ENCODE data around the gene MS4A6E. TPM values are rescaled to one million over a fixed set of nuclear protein-coding genes. Genes with fewer than 3 reads are reported as not detected.

The MS4A6E gene
- total and polyA plus RNA-seq, 2 experiments from 2014 or later, result not detected

DNA sequence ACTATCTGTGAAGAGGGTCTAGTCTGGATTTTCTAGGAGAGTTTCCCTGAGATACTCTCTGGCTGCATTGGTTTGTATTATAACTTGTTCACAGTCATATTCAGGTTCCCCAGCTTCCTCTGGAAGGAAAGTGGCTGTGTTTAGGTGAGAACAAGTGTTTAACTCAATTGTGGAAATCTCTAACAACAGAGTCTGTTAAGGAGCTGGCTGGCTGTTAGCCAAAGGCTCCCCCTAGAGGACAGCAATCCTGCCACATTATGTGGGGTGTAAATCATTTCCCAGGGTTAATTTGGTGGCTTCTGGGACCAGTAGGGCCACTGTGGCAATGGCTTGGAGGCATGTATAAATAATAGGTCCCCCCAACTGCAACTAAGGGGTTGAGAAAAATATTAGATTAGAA is 18.4 kb downstream of the MS4A6E start:
- Histone ChIP-seq H3K4me3 (no peak overlapping the region), H3K4me1 (ENCODE audit: insufficient read depth) (no peaks in the 10 kb centered on the region), H3K4me2 (no peak overlapping the region), H3K27ac (ENCODE audit: low read depth) (no peak overlapping the region), H3K79me2 (replicated peaks; ENCODE audit: insufficient read depth) (no peaks in the 10 kb centered on the region), H2AFZ (no peak overlapping the region; the same call in 1 of the 2 replicates), H3K9me2 (ENCODE audit: insufficient read depth) (peaks cover 7% of the 10 kb centered on the region; the same call in 1 of the 2 replicates), H4K20me1 (replicated peaks; ENCODE audit: insufficient read depth) (no peaks in the 10 kb centered on the region), H3F3A (replicated peaks; ENCODE audit: low read depth) (no peaks in the 10 kb centered on the region), H3K27me3 (ENCODE audit: insufficient read depth) (no peaks in the 10 kb centered on the region), H3K36me3 (ENCODE audit: insufficient read depth) (no peaks in the 10 kb centered on the region)
- TF ChIP-seq EZH2 (IDR thresholded peaks at IDR 0.05; ENCODE audit: low read depth, unreplicated experiment) (no peak), JUNB (IDR thresholded peaks at IDR 0.05; ENCODE audit: unreplicated experiment) (no peak)
- TF ChIP-seq, protein P1, sequence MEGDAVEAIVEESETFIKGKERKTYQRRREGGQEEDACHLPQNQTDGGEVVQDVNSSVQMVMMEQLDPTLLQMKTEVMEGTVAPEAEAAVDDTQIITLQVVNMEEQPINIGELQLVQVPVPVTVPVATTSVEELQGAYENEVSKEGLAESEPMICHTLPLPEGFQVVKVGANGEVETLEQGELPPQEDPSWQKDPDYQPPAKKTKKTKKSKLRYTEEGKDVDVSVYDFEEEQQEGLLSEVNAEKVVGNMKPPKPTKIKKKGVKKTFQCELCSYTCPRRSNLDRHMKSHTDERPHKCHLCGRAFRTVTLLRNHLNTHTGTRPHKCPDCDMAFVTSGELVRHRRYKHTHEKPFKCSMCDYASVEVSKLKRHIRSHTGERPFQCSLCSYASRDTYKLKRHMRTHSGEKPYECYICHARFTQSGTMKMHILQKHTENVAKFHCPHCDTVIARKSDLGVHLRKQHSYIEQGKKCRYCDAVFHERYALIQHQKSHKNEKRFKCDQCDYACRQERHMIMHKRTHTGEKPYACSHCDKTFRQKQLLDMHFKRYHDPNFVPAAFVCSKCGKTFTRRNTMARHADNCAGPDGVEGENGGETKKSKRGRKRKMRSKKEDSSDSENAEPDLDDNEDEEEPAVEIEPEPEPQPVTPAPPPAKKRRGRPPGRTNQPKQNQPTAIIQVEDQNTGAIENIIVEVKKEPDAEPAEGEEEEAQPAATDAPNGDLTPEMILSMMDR (conservative IDR thresholded peaks at IDR 0.05; ENCODE audit: low read depth in 2 of 2), result peak; percentile 83 to 84
- ATAC-seq (peak; percentile 90), DNase-seq (ENCODE audit: low spot score) (peak; percentile 69)
- Mint-ChIP-seq H3K27me3 (ENCODE audit: insufficient read depth, low read depth, poor library complexity) (peaks cover 2% of the 10 kb centered on the region), H3K9me3 (peaks cover 9% of the 10 kb centered on the region), H3K36me3 (ENCODE audit: low read depth) (0 out of 3 replicates have a peak, but pooled peaks cover 4% of the 10 kb centered on the region), H3K4me3 (no peak overlapping the region), H3K4me1 (peaks cover 3% of the 10 kb centered on the region; the same call in 1 of the 3 replicates), H3K27ac (no peak overlapping the region)

DNA sequence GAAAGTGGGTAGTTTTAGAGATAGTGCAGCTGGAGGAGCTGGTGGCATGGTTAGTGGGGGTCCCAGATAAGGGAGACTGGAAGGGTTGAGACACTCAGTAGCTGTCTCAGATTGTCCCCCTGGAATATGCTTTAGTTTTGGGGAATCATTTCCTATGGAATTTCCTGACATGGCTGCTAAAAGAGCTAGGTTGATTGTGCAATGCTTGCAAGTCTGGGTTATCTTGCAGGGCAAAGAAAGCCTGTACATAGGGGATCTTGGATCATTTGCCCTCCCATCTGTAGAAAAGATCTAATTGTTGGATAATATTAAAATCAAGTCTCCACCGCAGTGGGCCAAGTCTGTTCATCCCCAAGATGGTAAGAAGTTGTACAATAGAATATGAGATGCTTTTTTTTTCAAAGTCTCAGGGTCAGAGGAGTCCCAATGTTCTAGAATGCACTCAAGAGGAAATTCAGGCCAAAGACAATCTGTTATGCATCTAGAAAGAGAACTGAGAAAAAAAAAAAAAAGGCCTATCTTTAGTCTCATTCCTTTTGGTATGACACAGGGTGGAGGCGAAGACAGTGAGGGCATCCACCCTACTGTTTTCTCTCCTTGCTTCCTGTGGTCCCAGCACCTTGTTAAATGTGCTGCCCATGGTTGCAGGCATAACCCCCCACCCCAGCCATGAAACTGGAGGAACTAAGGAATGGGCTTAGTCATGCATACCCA is 20.2 kb downstream of the MS4A6E start:
- DNase-seq (ENCODE audit: low spot score) (no peak), ATAC-seq (no peak)
- Histone ChIP-seq H3F3A (replicated peaks; ENCODE audit: low read depth) (no peaks in the 10 kb centered on the region), H3K4me3 (no peak overlapping the region), H3K79me2 (replicated peaks; ENCODE audit: insufficient read depth) (no peaks in the 10 kb centered on the region), H3K27me3 (ENCODE audit: insufficient read depth) (no peaks in the 10 kb centered on the region), H3K4me1 (ENCODE audit: insufficient read depth) (no peaks in the 10 kb centered on the region), H3K36me3 (ENCODE audit: insufficient read depth) (no peaks in the 10 kb centered on the region), H3K9me2 (ENCODE audit: insufficient read depth) (peaks cover 7% of the 10 kb centered on the region; the same call in 1 of the 2 replicates), H4K20me1 (replicated peaks; ENCODE audit: insufficient read depth) (no peaks in the 10 kb centered on the region), H2AFZ (no peak overlapping the region), H3K27ac (ENCODE audit: low read depth) (no peak overlapping the region), H3K4me2 (no peak overlapping the region)
- Mint-ChIP-seq H3K4me1 (peaks cover 1% of the 10 kb centered on the region; the same call in 1 of the 3 replicates), H3K4me3 (no peak overlapping the region), H3K9me3 (peaks cover 11% of the 10 kb centered on the region), H3K27me3 (ENCODE audit: insufficient read depth, low read depth, poor library complexity) (peaks cover 2% of the 10 kb centered on the region), H3K27ac (no peak overlapping the region; the same call in 1 of the 2 replicates), H3K36me3 (ENCODE audit: low read depth) (0 out of 3 replicates have a peak, but pooled peaks cover 4% of the 10 kb centered on the region)
- TF ChIP-seq, protein P2, sequence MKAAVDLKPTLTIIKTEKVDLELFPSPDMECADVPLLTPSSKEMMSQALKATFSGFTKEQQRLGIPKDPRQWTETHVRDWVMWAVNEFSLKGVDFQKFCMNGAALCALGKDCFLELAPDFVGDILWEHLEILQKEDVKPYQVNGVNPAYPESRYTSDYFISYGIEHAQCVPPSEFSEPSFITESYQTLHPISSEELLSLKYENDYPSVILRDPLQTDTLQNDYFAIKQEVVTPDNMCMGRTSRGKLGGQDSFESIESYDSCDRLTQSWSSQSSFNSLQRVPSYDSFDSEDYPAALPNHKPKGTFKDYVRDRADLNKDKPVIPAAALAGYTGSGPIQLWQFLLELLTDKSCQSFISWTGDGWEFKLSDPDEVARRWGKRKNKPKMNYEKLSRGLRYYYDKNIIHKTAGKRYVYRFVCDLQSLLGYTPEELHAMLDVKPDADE (IDR thresholded peaks at IDR 0.05), result no peak
- TF ChIP-seq CREB1 (CRISPR knock-in tag; IDR thresholded peaks at IDR 0.05; ENCODE audit: low read depth) (no peak), ZNF331 (CRISPR knock-in tag; IDR thresholded peaks at IDR 0.05; ENCODE audit: low read depth) (no peak), EZH2phosphoT487 (IDR thresholded peaks at IDR 0.05; ENCODE audit: unreplicated experiment) (no peak), STAT1 (IDR thresholded peaks at IDR 0.05; ENCODE audit: unreplicated experiment) (no peak), POLR2AphosphoS5 (IDR thresholded peaks at IDR 0.05; ENCODE audit: low read depth) (no peak), NANOG (IDR thresholded peaks at IDR 0.05; ENCODE audit: borderline replicate concordance) (no peak), ZNF114 (CRISPR knock-in tag; IDR thresholded peaks at IDR 0.05) (no peak), EZH2 (IDR thresholded peaks at IDR 0.05; ENCODE audit: low read depth, unreplicated experiment) (no peak), JUNB (IDR thresholded peaks at IDR 0.05; ENCODE audit: unreplicated experiment) (no peak)
- TF ChIP-seq, protein P1 (conservative IDR thresholded peaks at IDR 0.05; ENCODE audit: low read depth in 2 of 2), result no peak
- TF ChIP-seq, protein P3, sequence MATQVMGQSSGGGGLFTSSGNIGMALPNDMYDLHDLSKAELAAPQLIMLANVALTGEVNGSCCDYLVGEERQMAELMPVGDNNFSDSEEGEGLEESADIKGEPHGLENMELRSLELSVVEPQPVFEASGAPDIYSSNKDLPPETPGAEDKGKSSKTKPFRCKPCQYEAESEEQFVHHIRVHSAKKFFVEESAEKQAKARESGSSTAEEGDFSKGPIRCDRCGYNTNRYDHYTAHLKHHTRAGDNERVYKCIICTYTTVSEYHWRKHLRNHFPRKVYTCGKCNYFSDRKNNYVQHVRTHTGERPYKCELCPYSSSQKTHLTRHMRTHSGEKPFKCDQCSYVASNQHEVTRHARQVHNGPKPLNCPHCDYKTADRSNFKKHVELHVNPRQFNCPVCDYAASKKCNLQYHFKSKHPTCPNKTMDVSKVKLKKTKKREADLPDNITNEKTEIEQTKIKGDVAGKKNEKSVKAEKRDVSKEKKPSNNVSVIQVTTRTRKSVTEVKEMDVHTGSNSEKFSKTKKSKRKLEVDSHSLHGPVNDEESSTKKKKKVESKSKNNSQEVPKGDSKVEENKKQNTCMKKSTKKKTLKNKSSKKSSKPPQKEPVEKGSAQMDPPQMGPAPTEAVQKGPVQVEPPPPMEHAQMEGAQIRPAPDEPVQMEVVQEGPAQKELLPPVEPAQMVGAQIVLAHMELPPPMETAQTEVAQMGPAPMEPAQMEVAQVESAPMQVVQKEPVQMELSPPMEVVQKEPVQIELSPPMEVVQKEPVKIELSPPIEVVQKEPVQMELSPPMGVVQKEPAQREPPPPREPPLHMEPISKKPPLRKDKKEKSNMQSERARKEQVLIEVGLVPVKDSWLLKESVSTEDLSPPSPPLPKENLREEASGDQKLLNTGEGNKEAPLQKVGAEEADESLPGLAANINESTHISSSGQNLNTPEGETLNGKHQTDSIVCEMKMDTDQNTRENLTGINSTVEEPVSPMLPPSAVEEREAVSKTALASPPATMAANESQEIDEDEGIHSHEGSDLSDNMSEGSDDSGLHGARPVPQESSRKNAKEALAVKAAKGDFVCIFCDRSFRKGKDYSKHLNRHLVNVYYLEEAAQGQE (IDR thresholded peaks at IDR 0.05; ENCODE audit: unreplicated experiment), result no peak

Measured in GM23338 (cell line).